GM13977 (cell line): ENCODE data around the gene FBXL4.

Experiments
- DNase-seq: peaks from one replicate; pipeline ENCODE4 v3.0.0; 2012; ENCODE audit warnings: low spot score
- in situ Hi-C: fragments of 300-500 bp; cut with MboI; formaldehyde crosslinking; loops from one replicate; pipeline ENCODE4 v1.12.0; 2022; ENCODE audit warnings: low sequenced_read_pairs, low pct_unique_long_range_greater_than_20kb, mixed read lengths, inconsistent platforms; ENCODE audit not compliant: unreplicated experiment
- TF ChIP-seq, protein P1 (sequence below): IDR thresholded peaks from 2 replicates; pipeline ENCODE4 v1.5.1; 2012; ENCODE audit warnings: mild to moderate bottlenecking, control low read depth; ENCODE audit not compliant: insufficient read depth; ENCODE audit errors: extremely low read depth, missing control alignments

FBXL4 gene

DNA sequence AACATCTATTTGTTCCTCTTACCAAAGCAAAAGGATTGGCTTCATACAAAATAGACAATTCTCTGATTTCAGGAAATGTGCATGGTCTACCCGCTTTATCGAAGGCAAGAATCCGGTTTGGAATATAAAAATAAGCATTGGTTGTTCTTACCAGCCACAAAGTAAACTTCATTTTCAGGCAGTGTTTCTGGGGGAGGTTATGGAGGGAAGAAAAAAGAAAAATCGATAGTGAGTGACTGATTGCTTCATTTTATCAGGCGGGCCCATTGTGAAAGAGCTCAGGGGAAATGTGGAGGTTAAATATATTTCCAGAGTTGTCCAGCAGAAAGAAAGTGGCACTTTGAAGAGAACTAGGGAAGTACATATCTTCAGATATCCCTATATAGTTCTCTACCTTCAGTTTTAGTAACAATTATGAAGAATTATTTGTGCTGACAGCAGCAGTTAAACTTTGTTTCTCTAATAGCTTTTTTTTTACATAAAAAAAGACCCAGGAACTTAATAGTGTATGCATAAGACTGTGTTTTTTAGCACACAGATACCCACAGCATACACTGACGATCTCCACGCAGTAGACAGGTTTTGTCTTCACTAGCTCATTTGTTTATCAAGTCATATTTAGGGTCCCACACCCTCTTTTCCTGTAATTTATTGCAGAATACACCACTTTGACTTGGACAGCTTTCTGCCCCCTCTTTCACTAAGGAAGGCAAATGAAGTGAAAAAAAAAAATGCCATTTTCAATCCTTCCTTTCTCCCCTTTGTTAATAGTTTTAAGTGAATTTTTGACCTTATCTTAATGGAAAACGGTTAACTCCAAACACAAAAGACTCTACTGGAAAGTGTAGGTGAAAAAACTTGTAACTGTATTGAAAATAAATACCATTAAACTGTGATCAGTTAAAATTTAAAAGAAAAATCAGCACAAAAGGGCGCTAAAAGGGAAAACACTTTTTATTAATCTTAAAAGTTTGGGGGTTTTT is 110.5 kb downstream of the FBXL4 start:
- no peak for DNase-seq
- in situ Hi-C loops, result loop anchor here (25.0 kb wide), 2 partner anchors 775 to 1625 kb away; partner anchors contain the start of genes PRDM13 and SIM1

DNA sequence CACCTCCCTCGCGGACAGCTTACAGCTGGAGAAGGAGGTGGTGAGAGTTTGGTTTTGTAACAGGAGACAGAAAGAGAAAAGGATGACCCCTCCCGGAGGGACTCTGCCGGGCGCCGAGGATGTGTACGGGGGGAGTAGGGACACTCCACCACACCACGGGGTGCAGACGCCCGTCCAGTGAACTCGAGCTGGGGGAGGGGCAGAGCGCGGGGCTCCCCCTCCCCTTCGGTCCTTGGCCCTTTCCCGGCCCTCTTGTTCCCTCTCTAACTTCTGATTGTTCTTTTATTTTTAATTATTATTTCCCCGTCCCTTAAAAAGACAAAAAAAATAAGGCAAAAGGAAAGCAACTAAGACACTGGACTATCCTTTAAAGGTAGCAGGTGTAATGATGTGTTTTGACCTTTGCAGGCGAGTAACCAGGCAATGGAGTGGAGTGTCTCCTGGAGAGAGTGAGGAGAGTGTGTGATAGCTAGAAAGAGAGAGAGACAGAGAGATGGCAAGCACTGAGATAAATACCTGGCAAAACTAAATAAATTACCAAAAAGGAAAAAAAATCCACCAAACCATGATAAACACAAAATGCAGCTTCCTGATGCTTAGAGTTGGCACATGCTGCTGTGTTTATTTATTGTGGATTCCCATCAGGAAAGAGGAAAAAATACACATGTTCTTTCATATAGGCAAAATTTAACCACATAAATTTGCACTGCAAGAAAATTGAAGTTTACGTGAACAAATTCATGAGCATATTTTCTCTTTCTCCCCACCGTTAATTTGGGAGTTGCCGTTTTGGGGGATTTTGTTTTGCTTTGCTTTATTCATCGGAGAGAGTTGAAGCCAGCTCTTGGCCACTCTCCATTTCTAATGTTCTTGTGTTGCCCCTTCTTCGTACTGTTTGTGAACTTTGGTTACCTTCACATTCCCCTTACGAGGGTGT is 111.5 kb downstream of the FBXL4 start:
- in situ Hi-C loops, result loop anchor here (25.0 kb wide), 2 partner anchors 776 to 1626 kb away; partner anchors contain the start of genes PRDM13 and SIM1
- DNase-seq, result no peak
- TF ChIP-seq, protein P1, sequence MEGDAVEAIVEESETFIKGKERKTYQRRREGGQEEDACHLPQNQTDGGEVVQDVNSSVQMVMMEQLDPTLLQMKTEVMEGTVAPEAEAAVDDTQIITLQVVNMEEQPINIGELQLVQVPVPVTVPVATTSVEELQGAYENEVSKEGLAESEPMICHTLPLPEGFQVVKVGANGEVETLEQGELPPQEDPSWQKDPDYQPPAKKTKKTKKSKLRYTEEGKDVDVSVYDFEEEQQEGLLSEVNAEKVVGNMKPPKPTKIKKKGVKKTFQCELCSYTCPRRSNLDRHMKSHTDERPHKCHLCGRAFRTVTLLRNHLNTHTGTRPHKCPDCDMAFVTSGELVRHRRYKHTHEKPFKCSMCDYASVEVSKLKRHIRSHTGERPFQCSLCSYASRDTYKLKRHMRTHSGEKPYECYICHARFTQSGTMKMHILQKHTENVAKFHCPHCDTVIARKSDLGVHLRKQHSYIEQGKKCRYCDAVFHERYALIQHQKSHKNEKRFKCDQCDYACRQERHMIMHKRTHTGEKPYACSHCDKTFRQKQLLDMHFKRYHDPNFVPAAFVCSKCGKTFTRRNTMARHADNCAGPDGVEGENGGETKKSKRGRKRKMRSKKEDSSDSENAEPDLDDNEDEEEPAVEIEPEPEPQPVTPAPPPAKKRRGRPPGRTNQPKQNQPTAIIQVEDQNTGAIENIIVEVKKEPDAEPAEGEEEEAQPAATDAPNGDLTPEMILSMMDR, result no peak

More for the DNA sequence above, 110.5 kb downstream of the FBXL4 start:
- TF ChIP-seq, protein P1, result no peak

DNA sequence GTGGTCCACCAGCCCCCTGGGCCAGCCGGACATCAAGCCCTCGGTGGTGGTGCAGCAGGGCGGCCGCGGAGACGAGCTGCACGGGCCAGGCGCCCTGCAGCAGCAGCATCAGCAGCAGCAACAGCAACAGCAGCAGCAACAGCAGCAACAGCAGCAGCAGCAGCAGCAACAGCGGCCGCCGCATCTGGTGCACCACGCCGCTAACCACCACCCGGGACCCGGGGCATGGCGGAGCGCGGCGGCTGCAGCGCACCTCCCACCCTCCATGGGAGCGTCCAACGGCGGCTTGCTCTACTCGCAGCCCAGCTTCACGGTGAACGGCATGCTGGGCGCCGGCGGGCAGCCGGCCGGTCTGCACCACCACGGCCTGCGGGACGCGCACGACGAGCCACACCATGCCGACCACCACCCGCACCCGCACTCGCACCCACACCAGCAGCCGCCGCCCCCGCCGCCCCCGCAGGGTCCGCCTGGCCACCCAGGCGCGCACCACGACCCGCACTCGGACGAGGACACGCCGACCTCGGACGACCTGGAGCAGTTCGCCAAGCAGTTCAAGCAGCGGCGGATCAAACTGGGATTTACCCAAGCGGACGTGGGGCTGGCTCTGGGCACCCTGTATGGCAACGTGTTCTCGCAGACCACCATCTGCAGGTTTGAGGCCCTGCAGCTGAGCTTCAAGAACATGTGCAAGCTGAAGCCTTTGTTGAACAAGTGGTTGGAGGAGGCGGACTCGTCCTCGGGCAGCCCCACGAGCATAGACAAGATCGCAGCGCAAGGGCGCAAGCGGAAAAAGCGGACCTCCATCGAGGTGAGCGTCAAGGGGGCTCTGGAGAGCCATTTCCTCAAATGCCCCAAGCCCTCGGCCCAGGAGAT is 112.4 kb downstream of the FBXL4 start:
- DNase-seq, result no peak
- in situ Hi-C loops, result loop anchor here (25.0 kb wide), 2 partner anchors 777 to 1627 kb away; partner anchors contain the start of genes PRDM13 and SIM1
- TF ChIP-seq, protein P1, result no peak

DNA sequence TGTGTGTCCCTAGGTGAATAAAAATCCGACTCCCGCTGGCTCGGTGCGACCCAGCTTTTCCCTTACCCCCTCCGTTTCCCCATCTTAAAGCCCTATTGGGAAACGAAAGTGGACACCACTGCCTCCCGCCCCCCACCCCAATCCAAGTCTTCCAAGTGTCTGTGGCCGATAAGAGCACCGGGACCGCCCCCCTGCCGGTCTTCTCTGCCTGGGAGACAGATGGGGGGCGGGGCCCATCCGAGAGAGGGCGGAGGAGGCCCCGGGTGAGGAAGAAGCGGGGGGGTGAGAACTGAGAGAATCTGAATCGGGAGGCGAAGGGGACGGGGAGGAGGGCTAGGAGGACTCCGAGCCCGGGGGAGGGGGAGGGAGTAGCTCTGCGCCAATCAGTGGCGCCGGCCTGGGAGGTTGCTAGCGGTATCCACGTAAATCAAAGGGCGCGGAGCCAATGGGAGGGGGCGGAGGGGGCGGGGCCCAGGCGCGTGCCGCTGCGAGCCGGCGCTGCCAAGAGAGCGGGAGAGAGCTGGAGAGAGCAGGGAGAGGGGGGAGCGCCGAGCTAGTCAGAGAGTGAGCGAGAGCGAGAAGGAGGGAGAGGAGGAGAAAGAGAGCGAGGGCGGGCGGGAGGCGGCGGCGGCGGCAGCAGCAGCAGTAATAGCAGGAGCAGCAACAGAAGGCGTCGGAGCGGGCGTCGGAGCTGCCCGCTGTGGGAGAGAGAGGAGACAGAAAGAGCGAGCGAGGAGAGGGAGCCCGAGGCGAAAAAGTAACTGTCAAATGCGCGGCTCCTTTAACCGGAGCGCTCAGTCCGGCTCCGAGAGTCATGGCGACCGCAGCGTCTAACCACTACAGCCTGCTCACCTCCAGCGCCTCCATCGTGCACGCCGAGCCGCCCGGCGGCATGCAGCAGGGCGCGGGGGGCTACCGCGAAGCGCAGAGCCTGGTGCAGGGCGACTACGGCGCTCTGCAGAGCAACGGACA is 113.4 kb downstream of the FBXL4 start, which contains the start of gene POU3F2:
POU3F2 (plus strand) TSS at position 515 of the 972 bp plus-strand sequence; CDS start at position 815, 300 bp downstream.
- peak; percentile 94 for DNase-seq
- in situ Hi-C loops, result loop anchor here (25.0 kb wide), 2 partner anchors 778 to 1628 kb away; partner anchors contain the start of genes PRDM13 and SIM1
- TF ChIP-seq, protein P1, result no peak
